Natural killer cell (primary cell): Measurements from ENCODE around the gene BBS4. TPM values are rescaled to one million over a fixed set of nuclear protein-coding genes. Genes with fewer than 3 reads are reported as not detected.
A peak's percentile ranks its signal among the peaks of the same experiment; 100 is the strongest.

Experiments used
- ATAC-seq, 3 donors: fragments of 150-1000 bp in 2 of 3; fragments of 200-7000 bp in 1 of 3; cut with Tn5 transposase; 1 replicate in 1 of 3; 2 replicates in 2 of 3; pipeline ENCODE4 v1.10.0; 2021; ENCODE audit warnings: mild to moderate bottlenecking in 2 of 3, moderate library complexity in 2 of 3
- DNase-seq, 2 donors: peaks; one replicate each; pipeline versions ENCODE4 v3.0.0 to v3.0.0-alpha.2; 2013 to 2021; ENCODE audit warnings: mixed read lengths in 1 of 2
- H3K27ac ChIP-seq: one replicate; pipeline ENCODE4 v1.5.1; 2013; ENCODE audit warnings: mild to moderate bottlenecking, low read length
- H3K27me3 ChIP-seq: one replicate; pipeline ENCODE4 v1.6.1; 2013; ENCODE audit warnings: low read length; ENCODE audit not compliant: control insufficient read depth, insufficient read depth
- H3K36me3 ChIP-seq: one replicate; pipeline ENCODE4 v1.6.1; 2013; ENCODE audit warnings: low read length; ENCODE audit not compliant: control insufficient read depth, insufficient read depth
- H3K4me1 ChIP-seq: one replicate; pipeline ENCODE4 v1.6.1; 2013; ENCODE audit warnings: low read length; ENCODE audit not compliant: control insufficient read depth, insufficient read depth
- H3K4me3 ChIP-seq: one replicate; pipeline ENCODE4 v1.5.1; 2013; ENCODE audit warnings: low read length
- H3K9me3 ChIP-seq: one replicate; pipeline ENCODE4 v1.6.1; 2013; ENCODE audit warnings: low read length; ENCODE audit not compliant: control insufficient read depth, insufficient read depth
- H3K27ac Mint-ChIP-seq, 2 donors: one replicate each; pipeline ENCODE4 v1.8.0; 2022; ENCODE audit warnings: mild to moderate bottlenecking in 2 of 2, mixed read lengths in 2 of 2, moderate library complexity in 1 of 2
- H3K27me3 Mint-ChIP-seq, 2 donors: one replicate each; pipeline ENCODE4 v1.8.0; 2022; ENCODE audit warnings: low read depth in 2 of 2, mixed read lengths in 2 of 2
- H3K36me3 Mint-ChIP-seq: one replicate; pipeline ENCODE4 v1.8.0; 2022; ENCODE audit warnings: mixed read lengths
- H3K4me1 Mint-ChIP-seq, 2 donors: one replicate each; pipeline ENCODE4 v1.8.0; 2022; ENCODE audit warnings: mixed read lengths in 2 of 2
- H3K4me3 Mint-ChIP-seq: one replicate; pipeline ENCODE4 v1.8.0; 2022; ENCODE audit warnings: mild to moderate bottlenecking, moderate library complexity, mixed read lengths
- H3K9me3 Mint-ChIP-seq, 2 donors: one replicate each; pipeline ENCODE4 v1.8.0; 2022; ENCODE audit warnings: mixed read lengths in 2 of 2
- CTCF ChIP-seq: fragments of 200-600 bp; IDR thresholded peaks from one replicate; pipeline ENCODE4 v1.8.0; 2022; ENCODE audit warnings: antibody characterized with exemption
- WGBS: methylation state at CpG from one replicate; pipeline ENCODE4 v1.1.7; 2013; ENCODE audit warnings: missing lambda C conversion rate; ENCODE audit not compliant: insufficient coverage; 5-methylcytosine and 5-hydroxymethylcytosine counted together
- intact Hi-C: fragments of 100-400 bp; cut with micrococcal nuclease; formaldehyde crosslinking; loops from one replicate; pipeline ENCODE4 v1.14.2; 2022
- total RNA-seq, 4 donors: library from RNA; stranded (reverse); fragments of 120-200 nt in 1 of 4; gene quantifications; one replicate each; pipeline versions ENCODE4 v1.2.3 to v1.2.4, GENCODE V29; 2013 to 2022

The BBS4 gene
- total RNA-seq, 3 donors from 2014 or later (not counting 1 experiment from before 2014, with no cell fraction given): 24.7 to 37.2 (median 26.7) TPM

GRCh38 chr15:72778796-72779195 lies 92.8 kb downstream of the BBS4 start:
- Mint-ChIP-seq H3K4me3 (no peak overlapping the region), H3K36me3 (no peaks in the 10 kb centered on the region), H3K9me3 (no peaks in the 10 kb centered on the region), H3K4me1 (peaks cover 48 to 50% of the 10 kb centered on the region in 2 donors), H3K27ac (no peak overlapping the region), H3K27me3 (no peaks in the 10 kb centered on the region)
- intact Hi-C loops: no loop called here
- Histone ChIP-seq H3K4me1 (peaks cover 22% of the 10 kb centered on the region), H3K36me3 (peaks cover 23% of the 10 kb centered on the region), H3K4me3 (no peak overlapping the region), H3K9me3 (no peaks in the 10 kb centered on the region), H3K27me3 (no peaks in the 10 kb centered on the region), H3K27ac (no peak overlapping the region)
- ATAC-seq (no peak), DNase-seq (no peak)
- 97% methylated on average over 6 of the region's 6 CpGs for WGBS
- TF ChIP-seq CTCF: no peak

GRCh38 chr15:72781631-72782030 lies 95.6 kb downstream of the BBS4 start:
- Mint-ChIP-seq H3K27ac (peak overlapping the region; percentile 34 to 85), H3K27me3 (no peaks in the 10 kb centered on the region), H3K36me3 (no peaks in the 10 kb centered on the region), H3K4me3 (peak overlapping the region; percentile 65), H3K9me3 (no peaks in the 10 kb centered on the region), H3K4me1 (peaks cover 59 to 64% of the 10 kb centered on the region in 2 donors)
- Histone ChIP-seq H3K36me3 (peaks cover 13% of the 10 kb centered on the region), H3K27ac (no peak overlapping the region), H3K4me1 (peaks cover 40% of the 10 kb centered on the region), H3K27me3 (no peaks in the 10 kb centered on the region), H3K9me3 (no peaks in the 10 kb centered on the region), H3K4me3 (no peak overlapping the region)
- intact Hi-C loops: loop anchor here (5.0 to 10.0 kb wide), 7 partner anchors 94 to 664 kb away; partner anchors contain the start of genes ARIH1, BBS4, HEXA and HIGD2B
- no peak for DNase-seq
- TF ChIP-seq CTCF: no peak
- 86% methylated on average over 4 of the region's 6 CpGs for WGBS
- no peak for ATAC-seq

GRCh38 chr15:72782274-72783003 lies 96.4 kb downstream of the BBS4 start:
- Histone ChIP-seq H3K9me3 (no peaks in the 10 kb centered on the region), H3K4me1 (peaks cover 40% of the 10 kb centered on the region), H3K4me3 (peak overlapping the region; percentile 72), H3K36me3 (peaks cover 11% of the 10 kb centered on the region), H3K27ac (peak overlapping the region; percentile 92), H3K27me3 (no peaks in the 10 kb centered on the region)
- no peak for TF ChIP-seq CTCF
- no peaks in the 10 kb centered on the region for H3K9me3 Mint-ChIP-seq
- DNase-seq: peak in 1 of 2 donors; percentile 36
- 56% methylated on average over 9 of the region's 14 CpGs for WGBS
- H3K36me3 Mint-ChIP-seq: no peaks in the 10 kb centered on the region
- peak overlapping the region; percentile 92 for H3K4me3 Mint-ChIP-seq
- H3K27me3 Mint-ChIP-seq: no peaks in the 10 kb centered on the region
- ATAC-seq: no peak
- peaks cover 61 to 69% of the 10 kb centered on the region in 2 donors for H3K4me1 Mint-ChIP-seq
- H3K27ac Mint-ChIP-seq: peak overlapping the region; percentile 85 to 93
- intact Hi-C loops: loop anchor here (5.0 to 10.0 kb wide), 7 partner anchors 95 to 665 kb away; partner anchors contain the start of genes ARIH1, BBS4, HEXA and HIGD2B
